ENCODE results near the gene ZCCHC14. TPM values are rescaled to one million over a fixed set of nuclear protein-coding genes. Genes with fewer than 3 reads are reported as not detected.
A peak's percentile ranks its signal among the peaks of the same experiment; 100 is the strongest.

ZCCHC14 gene
- polyA plus RNA-seq, 2 of the 4 experiments (the other 2 are of a cell fraction): 3.8 to 7.3 TPM

- 89% methylated on average over 8 of the region's 8 CpGs for WGBS (ENCODE audit: missing lambda C conversion rate)
- TF ChIP-seq SREBF2 (IDR thresholded peaks at IDR 0.05): no peak
- H3K27ac ChIP-seq: no peak overlapping the region
- ChIA-PET POLR2A (no interaction called here), CTCF (interaction anchor here (1.4 kb wide), 1 partner anchor 166 kb away, joined by 3 read pairs; no protein-coding TSS in a partner anchor)
- no peak overlapping the region for H3K4me2 ChIP-seq
- ATAC-seq (no peak), DNase-seq (ENCODE audit: low read depth in 1 of 2, low spot score in 1 of 2) (no peak), FAIRE-seq (no peak)
- peaks cover 24% of the 10 kb centered on the region for H3K4me1 ChIP-seq
- no peaks in the 10 kb centered on the region for H3K9me3 ChIP-seq
- no peak overlapping the region for H3K4me3 ChIP-seq
These were observed 24.3 kb downstream of the ZCCHC14 start for GRCh38 chr16:87468550-87468949.

DNA sequence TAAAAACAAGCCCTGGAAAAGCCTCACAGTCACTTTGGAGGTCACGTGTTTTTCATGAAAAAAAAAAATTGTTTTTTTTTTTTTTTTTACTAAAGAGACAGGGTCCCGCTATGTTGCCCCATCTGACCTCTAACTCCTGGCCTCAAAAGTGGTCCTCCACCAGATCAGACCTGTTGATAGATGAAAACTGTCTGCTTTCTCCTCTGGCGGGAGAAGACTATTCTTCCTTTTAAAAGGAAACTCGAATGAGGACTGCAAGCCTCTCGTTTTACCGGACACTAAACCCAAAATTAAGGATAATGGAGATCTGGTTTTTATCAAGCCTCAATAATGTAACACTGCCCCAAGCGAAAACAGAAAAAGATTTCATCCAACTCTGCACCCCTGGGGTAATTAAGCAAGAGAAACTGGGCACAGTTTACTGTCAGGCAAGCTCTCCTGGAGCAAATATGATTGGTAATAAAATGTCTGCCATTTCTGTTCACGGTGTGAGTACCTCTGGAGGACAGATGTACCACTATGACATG, 25.8 kb downstream of the ZCCHC14 start:
- WGBS (ENCODE audit: missing lambda C conversion rate): 86% methylated on average over 8 of the region's 8 CpGs
- DNase-seq (ENCODE audit: low read depth in 1 of 2, low spot score in 1 of 2): no peak
- H3K27ac ChIP-seq: no peak overlapping the region
- H3K4me1 ChIP-seq: peaks cover 25% of the 10 kb centered on the region
- ATAC-seq: no peak
- CTCF ChIA-PET: interaction anchor here (7.4 kb wide), 1 partner anchor 168 kb away, joined by 85 read pairs; no protein-coding TSS in a partner anchor
- no peaks in the 10 kb centered on the region for H3K9me3 ChIP-seq
- TF ChIP-seq MAFK (IDR thresholded peaks at IDR 0.05; ENCODE audit: partially characterized antibody): no peak
- TF ChIP-seq, protein P1, sequence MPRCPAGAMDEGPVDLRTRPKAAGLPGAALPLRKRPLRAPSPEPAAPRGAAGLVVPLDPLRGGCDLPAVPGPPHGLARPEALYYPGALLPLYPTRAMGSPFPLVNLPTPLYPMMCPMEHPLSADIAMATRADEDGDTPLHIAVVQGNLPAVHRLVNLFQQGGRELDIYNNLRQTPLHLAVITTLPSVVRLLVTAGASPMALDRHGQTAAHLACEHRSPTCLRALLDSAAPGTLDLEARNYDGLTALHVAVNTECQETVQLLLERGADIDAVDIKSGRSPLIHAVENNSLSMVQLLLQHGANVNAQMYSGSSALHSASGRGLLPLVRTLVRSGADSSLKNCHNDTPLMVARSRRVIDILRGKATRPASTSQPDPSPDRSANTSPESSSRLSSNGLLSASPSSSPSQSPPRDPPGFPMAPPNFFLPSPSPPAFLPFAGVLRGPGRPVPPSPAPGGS (IDR thresholded peaks at IDR 0.05): no peak
- TF ChIP-seq PHF8 (IDR thresholded peaks at IDR 0.05; ENCODE audit: borderline replicate concordance, low read depth): no peak
- no peak for TF ChIP-seq ZNF302 (CRISPR knock-in tag; IDR thresholded peaks at IDR 0.05)
- TF ChIP-seq RNF2 (IDR thresholded peaks at IDR 0.05; ENCODE audit: borderline replicate concordance, low read depth): no peak
- TF ChIP-seq GATA3 (IDR thresholded peaks at IDR 0.05; ENCODE audit: borderline replicate concordance): no peak
- no peak for TF ChIP-seq CHD4 (IDR thresholded peaks at IDR 0.05; ENCODE audit: borderline replicate concordance)
- TF ChIP-seq MAX (IDR thresholded peaks at IDR 0.05): no peak
- TF ChIP-seq JUN (IDR thresholded peaks at IDR 0.05): no peak
- TF ChIP-seq ZC3H11A (IDR thresholded peaks at IDR 0.05): no peak
- no peak for TF ChIP-seq ZFP36 (IDR thresholded peaks at IDR 0.05; ENCODE audit: borderline replicate concordance, partially characterized antibody)
- TF ChIP-seq CBX2 (IDR thresholded peaks at IDR 0.05; ENCODE audit: borderline replicate concordance, low read depth): no peak
- no peak for TF ChIP-seq ELK1 (IDR thresholded peaks at IDR 0.05; ENCODE audit: low read depth, low read length)
- no peak for TF ChIP-seq ZSCAN20 (CRISPR knock-in tag; IDR thresholded peaks at IDR 0.05)
- no peak for TF ChIP-seq ESRRA (IDR thresholded peaks at IDR 0.05; ENCODE audit: borderline replicate concordance, low read length)
- no peak for TF ChIP-seq ATOH8 (CRISPR knock-in tag; IDR thresholded peaks at IDR 0.05; ENCODE audit: low read depth)
- TF ChIP-seq CHD2 (IDR thresholded peaks at IDR 0.05; ENCODE audit: low read length, partially characterized antibody): no peak
- TF ChIP-seq SREBF2 (IDR thresholded peaks at IDR 0.05): no peak
- no peak overlapping the region for H3K4me2 ChIP-seq
- no peak for FAIRE-seq
- POLR2A ChIA-PET: no interaction called here
- no peak overlapping the region for H3K4me3 ChIP-seq

DNA sequence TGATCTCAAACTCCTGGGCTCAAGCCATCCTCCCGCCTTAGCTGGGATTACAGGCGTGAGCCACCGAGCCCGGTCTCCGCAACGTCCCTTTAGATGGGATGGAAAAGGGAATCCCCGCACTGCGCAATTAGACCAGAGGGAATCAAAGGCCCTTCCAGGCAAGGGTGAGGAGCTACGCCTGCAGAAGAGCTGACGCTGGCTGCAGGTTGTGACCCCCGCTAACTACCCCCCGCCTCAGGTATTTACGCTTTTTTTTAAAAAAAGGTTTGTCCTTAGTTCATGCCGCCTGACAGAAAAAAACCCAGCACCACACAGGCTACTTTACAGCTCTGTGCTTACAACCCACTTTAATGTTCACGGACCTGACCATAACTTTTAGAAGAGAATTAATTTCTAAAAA, 26.9 kb downstream of the ZCCHC14 start:
- no peak for DNase-seq (ENCODE audit: low read depth in 1 of 2, low spot score in 1 of 2)
- no peak for ATAC-seq
- Histone ChIP-seq H3K4me2 (peak overlapping the region; percentile 38; the same call in 1 of the 3 replicates), H3K27ac (peak overlapping the region in 1 of 2 experiments; percentile 55; a peak in 3 of 6 replicates), H3K4me3 (no peak overlapping the region), H3K9me3 (no peaks in the 10 kb centered on the region), H3K4me1 (peaks cover 24% of the 10 kb centered on the region)
- CTCF ChIA-PET: interaction anchor here (0.6 to 7.4 kb wide), 5 partner anchors 49 to 187 kb away, joined by 3 to 85 read pairs (median 4); no protein-coding TSS in a partner anchor
- no peak for FAIRE-seq
- POLR2A ChIA-PET: no interaction called here
- WGBS (ENCODE audit: missing lambda C conversion rate): 88% methylated on average over 15 of the region's 15 CpGs
- no peak for TF ChIP-seq HMGXB4 (CRISPR knock-in tag; IDR thresholded peaks at IDR 0.05; ENCODE audit: borderline replicate concordance)
- no peak for TF ChIP-seq ZC3H11A (IDR thresholded peaks at IDR 0.05)
- no peak for TF ChIP-seq JUNB (IDR thresholded peaks at IDR 0.05)
- no peak for TF ChIP-seq RFX5 (IDR thresholded peaks at IDR 0.05)
- TF ChIP-seq NFE2L2 (conservative IDR thresholded peaks at IDR 0.05; ENCODE audit: low read length): no peak
- no peak for TF ChIP-seq CTCF (IDR thresholded peaks at IDR 0.05)
- TF ChIP-seq KDM5A (IDR thresholded peaks at IDR 0.05): no peak
- no peak for TF ChIP-seq POLR2A (IDR thresholded peaks at IDR 0.05; ENCODE audit: low read length)
- no peak for TF ChIP-seq EHF (CRISPR knock-in tag; IDR thresholded peaks at IDR 0.05)
- TF ChIP-seq HOXB5 (CRISPR knock-in tag; IDR thresholded peaks at IDR 0.05): no peak

Measured in A549 (cell line).